Body of pancreas (tissue), 4 donors: ENCODE results near the gene TPK1. TPM values are rescaled to one million over a fixed set of nuclear protein-coding genes. Genes with fewer than 3 reads are reported as not detected.

ENCODE experiments used
- ATAC-seq: fragments of 150-250 bp; one replicate; pipeline ENCODE4 v1.9.1; 2016
- DNase-seq, 4 donors: peaks; one replicate each; pipeline ENCODE4 v3.0.0-alpha.2; 2019
- H3K27ac ChIP-seq, 4 donors: fragments of 200-600 bp; sonication (generic); 1 replicate in 3 of 4; 2 replicates in 1 of 4; pipeline versions ENCODE4 v1.5.1 to v1.6.1; 2016 to 2019; ENCODE audit warnings: mild to moderate bottlenecking in 1 of 4, mixed read lengths in 1 of 4, moderate library complexity in 1 of 4
- H3K27me3 ChIP-seq, 2 donors: fragments of 200-600 bp; sonication (generic); one replicate each; pipeline ENCODE4 v1.6.0; 2016; ENCODE audit warnings: mild to moderate bottlenecking in 1 of 2
- H3K36me3 ChIP-seq, 2 donors: fragments of 200-600 bp; sonication (generic); replicated peaks in 1 of 2; 2 replicates each; pipeline ENCODE4 v1.5.1; 2016; ENCODE audit warnings: low read depth in 2 of 2; ENCODE audit not compliant: insufficient read depth in 1 of 2
- H3K4me1 ChIP-seq: fragments of 200-600 bp; sonication (generic); one replicate; pipeline ENCODE4 v1.6.0; 2016
- H3K4me3 ChIP-seq, 2 donors: fragments of 200-600 bp; sonication (generic); 1 replicate in 1 of 2; 2 replicates in 1 of 2; pipeline ENCODE4 v1.5.1; 2016 to 2019
- H3K9me3 ChIP-seq, 3 donors: fragments of 200-600 bp; sonication (generic); 1 replicate in 2 of 3; 2 replicates in 1 of 3; pipeline ENCODE4 v1.5.1; 2016
- CTCF ChIP-seq, 7 experiments: fragments of 450-650 bp in 4 of 7; fragments of 200-600 bp in 3 of 7; sonication (generic) in 3 of 7; IDR thresholded peaks; one replicate each; pipeline ENCODE4 v1.5.1; 2016 to 2019; ENCODE audit warnings: antibody characterized with exemption in 7 of 7
- POLR2A ChIP-seq, 3 donors: fragments of 450-650 bp; IDR thresholded peaks; one replicate each; pipeline ENCODE4 v1.6.1; 2016; ENCODE audit warnings: antibody characterized with exemption in 3 of 3, mild to moderate bottlenecking in 2 of 3
- WGBS, 2 donors: methylation state at CpG; one replicate each; pipeline ENCODE4 v1.1.5; 2017; 5-methylcytosine and 5-hydroxymethylcytosine counted together
- intact Hi-C: fragments of 100-400 bp; cut with DNase I; formaldehyde crosslinking; loops from one replicate; pipeline ENCODE4 v1.15.1; 2023
- total RNA-seq, 2 donors: library from RNA; depleted of rRNA; stranded (reverse); fragments of >200 nt; gene quantifications; one replicate each; pipeline ENCODE4 v1.1.0, GENCODE V29; 2016

The TPK1 gene
- total RNA-seq, 2 donors from 2014 or later = 0.66 to 1.3 TPM

DNA sequence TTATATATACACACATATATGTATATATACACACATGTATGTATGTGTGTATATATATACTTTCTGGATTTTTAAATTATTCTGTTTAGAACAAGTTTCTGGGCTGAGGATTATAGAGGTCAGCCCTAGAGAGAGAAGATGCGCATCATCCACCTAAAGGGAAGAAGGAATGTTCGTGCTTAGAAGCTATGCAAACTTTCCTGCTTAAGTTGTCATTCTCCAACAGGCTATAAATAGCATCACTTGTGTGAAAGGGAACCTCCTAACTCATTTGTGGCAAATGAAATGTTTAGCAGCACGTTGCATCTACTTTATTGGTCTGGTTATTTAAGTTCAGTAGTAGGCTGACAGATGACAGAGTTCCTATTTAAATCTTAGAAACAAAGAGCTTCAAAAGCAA is 23.9 kb upstream of the TPK1 start:
- no peak for ATAC-seq
- Histone ChIP-seq H3K4me3 (no peak overlapping the region), H3K27ac (no peak overlapping the region), H3K27me3 (no peaks in the 10 kb centered on the region), H3K4me1 (no peaks in the 10 kb centered on the region), H3K9me3 (no peaks in the 10 kb centered on the region), H3K36me3 (no peaks in the 10 kb centered on the region)
- no peak for DNase-seq
- intact Hi-C loops = no loop called here
- no peak for TF ChIP-seq POLR2A (IDR thresholded peaks at IDR 0.05)
- TF ChIP-seq CTCF (IDR thresholded peaks at IDR 0.05) = no peak
- 60 to 68% methylated on average over 3 of the region's 3 CpGs for WGBS, 2 donors

DNA sequence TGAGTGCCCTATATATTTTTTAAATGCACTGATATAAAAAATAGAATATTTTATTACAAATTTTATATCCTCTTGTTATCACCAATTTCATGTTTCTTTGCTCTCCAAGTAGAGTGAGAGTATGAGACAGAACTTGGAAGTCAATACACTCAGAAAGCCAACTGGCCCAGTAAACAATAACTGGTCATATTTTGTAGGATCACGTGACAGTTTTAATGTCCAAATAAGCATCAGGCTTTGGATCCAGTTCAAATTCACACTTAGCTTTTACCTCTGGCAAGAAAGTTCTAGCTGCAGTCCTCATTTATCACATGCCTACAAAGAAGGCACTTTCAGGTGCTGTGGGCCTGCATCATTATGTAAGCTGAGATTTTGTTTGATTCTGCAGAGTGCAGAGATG is 21.6 kb upstream of the TPK1 start:
- Histone ChIP-seq H3K27ac (no peak overlapping the region), H3K4me3 (no peak overlapping the region), H3K9me3 (no peaks in the 10 kb centered on the region), H3K27me3 (no peaks in the 10 kb centered on the region), H3K36me3 (no peaks in the 10 kb centered on the region), H3K4me1 (no peaks in the 10 kb centered on the region)
- WGBS, 2 donors = 18 to 29% methylated on average over 1 of the region's 1 CpG
- ATAC-seq = no peak
- DNase-seq = no peak
- intact Hi-C loops = no loop called here
- no peak for TF ChIP-seq CTCF (IDR thresholded peaks at IDR 0.05)
- no peak for TF ChIP-seq POLR2A (IDR thresholded peaks at IDR 0.05)

- ATAC-seq = no peak
These were observed 19.1 kb upstream of the TPK1 start for GRCh38 chr7:144854839-144855424.

DNA sequence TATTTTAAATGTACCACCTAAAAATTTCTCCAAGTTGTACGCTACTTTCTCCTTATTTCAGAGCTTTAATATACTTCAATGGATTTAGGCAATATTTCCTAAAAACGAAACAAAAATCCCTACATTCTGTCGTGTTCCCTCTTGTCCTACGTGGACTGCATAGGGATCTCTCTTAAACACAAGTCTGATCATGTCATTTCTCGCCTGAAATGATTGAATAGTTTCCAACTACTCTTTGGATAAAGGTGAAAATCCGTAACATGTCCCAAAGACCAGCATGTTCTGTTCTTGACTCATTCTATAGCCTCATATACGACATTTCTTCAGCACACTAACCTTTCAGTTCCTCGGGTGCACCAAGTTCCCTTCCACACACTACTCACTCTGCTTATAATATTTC is 17.7 kb upstream of the TPK1 start:
- no peaks in the 10 kb centered on the region for H3K36me3 ChIP-seq
- intact Hi-C loops = no loop called here
- ATAC-seq = no peak

More at GRCh38 chr7:144854839-144855424, 19.1 kb upstream of the TPK1 start:
- intact Hi-C loops = no loop called here
- Histone ChIP-seq H3K4me3 (no peak overlapping the region), H3K27ac (no peak overlapping the region), H3K4me1 (no peaks in the 10 kb centered on the region), H3K27me3 (no peaks in the 10 kb centered on the region), H3K36me3 (no peaks in the 10 kb centered on the region), H3K9me3 (no peaks in the 10 kb centered on the region)
- 37 to 39% methylated on average over 3 of the region's 3 CpGs for WGBS, 2 donors
- no peak for DNase-seq
- TF ChIP-seq POLR2A (IDR thresholded peaks at IDR 0.05) (no peak), CTCF (IDR thresholded peaks at IDR 0.05) (peak; percentile 18 to 43 (median 38))

DNA sequence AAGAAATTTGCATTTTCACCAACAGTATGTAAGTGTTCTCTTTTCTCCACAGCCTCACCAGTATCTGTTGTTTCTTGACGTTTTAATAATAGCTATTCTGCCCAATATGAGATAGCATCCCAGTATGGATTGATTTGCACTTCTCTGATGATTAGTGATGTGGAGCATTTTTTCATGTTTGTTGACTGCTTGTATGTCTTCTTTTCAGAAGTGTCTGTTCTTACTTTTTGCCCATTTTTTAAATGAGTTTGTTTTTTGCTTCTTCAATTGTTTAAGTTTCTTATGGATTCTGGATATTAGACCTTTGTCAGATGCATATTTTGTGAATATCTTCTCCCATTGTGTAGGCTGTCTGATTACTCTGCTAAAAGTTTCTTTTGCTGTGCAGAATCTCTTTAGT is 12.2 kb upstream of the TPK1 start:
- intact Hi-C loops = no loop called here
- no peak for TF ChIP-seq POLR2A (IDR thresholded peaks at IDR 0.05)
- no peak for TF ChIP-seq CTCF (IDR thresholded peaks at IDR 0.05)
- WGBS, 2 donors = 42 to 54% methylated on average over 1 of the region's 1 CpG
- H3K9me3 ChIP-seq = no peaks in the 10 kb centered on the region
- H3K27me3 ChIP-seq = no peaks in the 10 kb centered on the region
- DNase-seq = no peak
- H3K4me1 ChIP-seq = no peaks in the 10 kb centered on the region
- no peaks in the 10 kb centered on the region for H3K36me3 ChIP-seq
- no peak overlapping the region for H3K27ac ChIP-seq
- no peak for ATAC-seq
- H3K4me3 ChIP-seq = no peak overlapping the region

More for the DNA sequence above, 17.7 kb upstream of the TPK1 start:
- Histone ChIP-seq H3K4me3 (no peak overlapping the region), H3K9me3 (no peaks in the 10 kb centered on the region), H3K27ac (no peak overlapping the region), H3K27me3 (no peaks in the 10 kb centered on the region), H3K4me1 (no peaks in the 10 kb centered on the region)
- 68 to 72% methylated on average over 8 of the region's 8 CpGs for WGBS, 2 donors
- no peak for DNase-seq
- no peak for TF ChIP-seq POLR2A (IDR thresholded peaks at IDR 0.05)
